H1 (cell line): ENCODE measurements around the gene TASP1. TPM values are rescaled to one million over a fixed set of nuclear protein-coding genes. Genes with fewer than 3 reads are reported as not detected.

ENCODE experiments used
- EP300 ChIP-seq, 2 experiments: IDR thresholded peaks; 1 replicate in 1 of 2; 2 replicates in 1 of 2; pipeline ENCODE4 v1.6.1; 2011 to 2012; ENCODE audit warnings: low read depth in 2 of 2, low read length in 2 of 2, mild to moderate bottlenecking in 2 of 2, borderline replicate concordance in 1 of 2, inconsistent platforms in 1 of 2, moderate library complexity in 1 of 2
- RAD21 ChIP-seq, 2 experiments: IDR thresholded peaks in 1 of 2; conservative IDR thresholded peaks in 1 of 2; 2 replicates each; pipeline ENCODE4 v1.6.1; 2011; ENCODE audit warnings: low read depth in 2 of 2, low read length in 2 of 2, improper control_type of control experiment in 1 of 2, inconsistent platforms in 1 of 2, mild to moderate bottlenecking in 1 of 2, moderate library complexity in 1 of 2
- RXRA ChIP-seq: IDR thresholded peaks from 2 replicates; pipeline ENCODE4 v1.6.1; 2011; ENCODE audit warnings: low read depth, mild to moderate bottlenecking, low read length, moderate library complexity; ENCODE audit not compliant: insufficient read depth
- polyA plus RNA-seq, 7 experiments: library from polyadenylated mRNA; depleted of rRNA in 3 of 7; stranded (reverse) in 5 of 7; unstranded in 2 of 7; fragments of >200 nt in 5 of 7; fragments of 200-250 nt in 2 of 7; gene quantifications; 1 replicate in 5 of 7; 2 replicates in 1 of 7; 4 replicates in 1 of 7; pipeline versions ENCODE4 v1.2.1 to v1.2.3, GENCODE V29; 2011 to 2013; ENCODE audit warnings: missing spikeins in 2 of 7, mixed read lengths in 2 of 7
- total RNA-seq: library from RNA; stranded (reverse); fragmentation: NEBNext Ultra II Directional; extraction: Animal tissue kit (Norgen Biotek cat#: 25700); gene quantifications from 2 replicates; pipeline ENCODE4 v1.2.1, GENCODE V29; 2021
- TF ChIP-seq, protein P1 (sequence below): IDR thresholded peaks from 2 replicates; pipeline ENCODE4 v1.6.1; 2012; ENCODE audit warnings: inconsistent platforms

Gene TASP1
- total and polyA plus RNA-seq, 2 of the 8 experiments (the other 6 are each of a cell fraction or from before 2014, with no cell fraction given) = 4.5 to 10.9 TPM

DNA sequence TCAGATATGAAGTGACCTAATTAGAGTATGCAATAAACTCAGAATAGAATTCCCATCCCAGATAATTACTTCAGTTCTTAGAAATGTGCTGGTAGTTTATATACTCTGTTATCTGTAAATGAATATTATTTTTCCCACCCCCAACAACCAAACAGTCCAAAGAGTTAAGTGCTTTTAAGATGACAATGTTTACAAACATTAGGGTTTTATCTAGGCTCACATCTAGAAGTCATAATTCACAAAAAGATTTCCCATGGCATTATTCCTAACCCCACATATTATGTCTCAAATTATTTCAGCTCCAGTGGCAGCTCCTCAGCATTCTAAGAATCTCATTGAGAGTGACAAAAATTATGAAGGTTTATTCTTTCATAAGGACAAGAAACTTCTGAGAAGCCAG lies 120.9 kb downstream of the TASP1 start (continued):
- TF ChIP-seq, protein P1, sequence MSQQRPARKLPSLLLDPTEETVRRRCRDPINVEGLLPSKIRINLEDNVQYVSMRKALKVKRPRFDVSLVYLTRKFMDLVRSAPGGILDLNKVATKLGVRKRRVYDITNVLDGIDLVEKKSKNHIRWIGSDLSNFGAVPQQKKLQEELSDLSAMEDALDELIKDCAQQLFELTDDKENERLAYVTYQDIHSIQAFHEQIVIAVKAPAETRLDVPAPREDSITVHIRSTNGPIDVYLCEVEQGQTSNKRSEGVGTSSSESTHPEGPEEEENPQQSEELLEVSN = no peak
- no peak for TF ChIP-seq EP300 (IDR thresholded peaks at IDR 0.05; ENCODE audit: borderline replicate concordance in 1 of 2, low read depth in 2 of 2, low read length in 2 of 2)
- no peak for TF ChIP-seq RXRA
- TF ChIP-seq RAD21 (IDR thresholded peaks at IDR 0.05 in 1 of 2, conservative IDR thresholded peaks at IDR 0.05 in 1 of 2; ENCODE audit: low read depth in 2 of 2, low read length in 2 of 2) = no peak
